ENCODE data around the gene LGR6. TPM values are rescaled to one million over a fixed set of nuclear protein-coding genes. Genes with fewer than 3 reads are reported as not detected.
A peak's percentile ranks its signal among the peaks of the same experiment; 100 is the strongest.
"Not testable (repeated sequence)": the region's sequence is repeated elsewhere in the genome, so short reads cannot be mapped to it uniquely, and the experiment has no call there.

Gene LGR6, protein sequence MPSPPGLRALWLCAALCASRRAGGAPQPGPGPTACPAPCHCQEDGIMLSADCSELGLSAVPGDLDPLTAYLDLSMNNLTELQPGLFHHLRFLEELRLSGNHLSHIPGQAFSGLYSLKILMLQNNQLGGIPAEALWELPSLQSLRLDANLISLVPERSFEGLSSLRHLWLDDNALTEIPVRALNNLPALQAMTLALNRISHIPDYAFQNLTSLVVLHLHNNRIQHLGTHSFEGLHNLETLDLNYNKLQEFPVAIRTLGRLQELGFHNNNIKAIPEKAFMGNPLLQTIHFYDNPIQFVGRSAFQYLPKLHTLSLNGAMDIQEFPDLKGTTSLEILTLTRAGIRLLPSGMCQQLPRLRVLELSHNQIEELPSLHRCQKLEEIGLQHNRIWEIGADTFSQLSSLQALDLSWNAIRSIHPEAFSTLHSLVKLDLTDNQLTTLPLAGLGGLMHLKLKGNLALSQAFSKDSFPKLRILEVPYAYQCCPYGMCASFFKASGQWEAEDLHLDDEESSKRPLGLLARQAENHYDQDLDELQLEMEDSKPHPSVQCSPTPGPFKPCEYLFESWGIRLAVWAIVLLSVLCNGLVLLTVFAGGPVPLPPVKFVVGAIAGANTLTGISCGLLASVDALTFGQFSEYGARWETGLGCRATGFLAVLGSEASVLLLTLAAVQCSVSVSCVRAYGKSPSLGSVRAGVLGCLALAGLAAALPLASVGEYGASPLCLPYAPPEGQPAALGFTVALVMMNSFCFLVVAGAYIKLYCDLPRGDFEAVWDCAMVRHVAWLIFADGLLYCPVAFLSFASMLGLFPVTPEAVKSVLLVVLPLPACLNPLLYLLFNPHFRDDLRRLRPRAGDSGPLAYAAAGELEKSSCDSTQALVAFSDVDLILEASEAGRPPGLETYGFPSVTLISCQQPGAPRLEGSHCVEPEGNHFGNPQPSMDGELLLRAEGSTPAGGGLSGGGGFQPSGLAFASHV
- 1 to 10 TPM in 3 of 4 donors, under 1 TPM in 1; 0.53 to 3.3 (median 2.3) TPM for total RNA-seq

DNA sequence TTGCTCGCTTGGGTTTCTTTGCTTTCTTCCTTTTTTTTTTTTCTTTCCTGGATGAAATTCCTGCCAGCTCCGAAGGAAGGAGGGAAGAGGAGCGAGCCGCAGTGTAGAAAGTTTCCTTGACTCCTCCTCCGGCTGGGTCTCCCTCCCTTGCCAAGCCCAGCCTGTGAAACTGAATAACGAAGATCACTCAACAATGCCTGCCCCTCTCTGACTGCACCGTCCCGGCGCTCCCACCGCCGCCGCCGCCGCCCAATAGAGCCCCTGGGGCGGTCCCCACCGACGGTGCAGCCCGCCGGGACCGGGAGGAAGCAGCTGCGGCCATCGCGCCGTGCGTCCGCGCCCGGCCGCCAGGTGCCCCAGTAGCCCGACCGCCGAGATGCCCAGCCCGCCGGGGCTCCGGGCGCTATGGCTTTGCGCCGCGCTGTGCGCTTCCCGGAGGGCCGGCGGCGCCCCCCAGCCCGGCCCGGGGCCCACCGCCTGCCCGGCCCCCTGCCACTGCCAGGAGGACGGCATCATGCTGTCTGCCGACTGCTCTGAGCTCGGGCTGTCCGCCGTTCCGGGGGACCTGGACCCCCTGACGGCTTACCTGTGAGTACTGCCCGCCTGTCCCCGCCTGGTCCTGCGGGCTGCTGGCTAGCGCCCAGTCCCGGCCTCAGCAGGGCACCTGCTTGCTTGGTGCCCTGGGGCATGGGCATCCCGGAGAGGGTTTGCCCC, at the start of gene LGR6:
Gene LGR6, plus strand, starts transcription at position 186 of the 714 bp plus-strand sequence. Its CDS starts 191 bp downstream, at position 377.
- no peaks in the 10 kb centered on the region for H3K36me3 ChIP-seq
- H3K27me3 ChIP-seq: peaks cover 0 to 8% of the 10 kb centered on the region in 2 donors
- DNase-seq: peak in 1 of 3 donors; percentile 64
- H3K9me3 ChIP-seq: no peaks in the 10 kb centered on the region
- H3K4me1 ChIP-seq: peaks cover 0 to 16% (median 6%) of the 10 kb centered on the region in 4 donors
- H3K27ac ChIP-seq: no peak within 1 kb of the TSS
- TF ChIP-seq, protein P1, sequence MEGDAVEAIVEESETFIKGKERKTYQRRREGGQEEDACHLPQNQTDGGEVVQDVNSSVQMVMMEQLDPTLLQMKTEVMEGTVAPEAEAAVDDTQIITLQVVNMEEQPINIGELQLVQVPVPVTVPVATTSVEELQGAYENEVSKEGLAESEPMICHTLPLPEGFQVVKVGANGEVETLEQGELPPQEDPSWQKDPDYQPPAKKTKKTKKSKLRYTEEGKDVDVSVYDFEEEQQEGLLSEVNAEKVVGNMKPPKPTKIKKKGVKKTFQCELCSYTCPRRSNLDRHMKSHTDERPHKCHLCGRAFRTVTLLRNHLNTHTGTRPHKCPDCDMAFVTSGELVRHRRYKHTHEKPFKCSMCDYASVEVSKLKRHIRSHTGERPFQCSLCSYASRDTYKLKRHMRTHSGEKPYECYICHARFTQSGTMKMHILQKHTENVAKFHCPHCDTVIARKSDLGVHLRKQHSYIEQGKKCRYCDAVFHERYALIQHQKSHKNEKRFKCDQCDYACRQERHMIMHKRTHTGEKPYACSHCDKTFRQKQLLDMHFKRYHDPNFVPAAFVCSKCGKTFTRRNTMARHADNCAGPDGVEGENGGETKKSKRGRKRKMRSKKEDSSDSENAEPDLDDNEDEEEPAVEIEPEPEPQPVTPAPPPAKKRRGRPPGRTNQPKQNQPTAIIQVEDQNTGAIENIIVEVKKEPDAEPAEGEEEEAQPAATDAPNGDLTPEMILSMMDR (IDR thresholded peaks at IDR 0.05): peak in 3 of 6 experiments; percentile 24 to 36 (median 32)
- TF ChIP-seq POLR2A (IDR thresholded peaks at IDR 0.05): no peak
- H3K4me3 ChIP-seq: peak within 1 kb of the TSS in 3 of 4 donors; percentile 27 to 48 (median 42)

DNA sequence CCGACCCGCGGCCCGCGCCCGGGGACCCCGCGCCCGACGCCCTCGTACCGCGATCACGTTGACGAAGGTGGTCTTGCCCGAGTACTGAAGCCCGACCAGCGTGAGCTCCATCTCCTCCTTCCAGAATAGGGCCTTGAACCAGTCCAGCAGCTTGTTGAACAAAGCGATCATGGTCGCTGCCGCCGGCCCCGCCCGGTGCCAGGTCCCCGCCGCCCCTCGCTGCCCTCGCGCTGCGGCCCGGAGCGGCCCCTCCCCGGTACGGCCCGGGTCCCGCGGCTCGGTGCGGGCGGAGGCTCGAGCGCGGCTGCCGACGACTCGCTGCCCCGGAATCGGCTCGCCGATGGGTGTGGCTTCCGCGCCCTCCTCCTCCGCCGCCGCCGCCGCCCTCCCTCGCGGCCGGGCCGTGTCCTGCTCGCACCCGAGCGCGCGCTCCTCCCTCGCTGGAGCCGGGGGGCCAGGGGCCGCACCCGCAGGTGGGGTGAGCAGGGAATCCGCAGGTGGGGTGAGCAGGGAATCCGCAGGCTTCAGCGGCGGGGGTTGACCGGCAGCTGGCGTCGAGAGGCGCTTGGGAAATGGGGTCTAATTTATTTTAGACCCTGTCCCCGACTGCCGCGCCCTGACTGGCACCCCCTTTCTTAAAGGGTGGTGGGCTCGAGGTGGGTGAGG, 49.1 kb upstream of the LGR6 start, which contains the start of gene ARL8A:
Gene ARL8A, minus strand, starts transcription at position 336 of the 666 bp plus-strand sequence. Its CDS starts 165 bp downstream, at position 171.
- Histone ChIP-seq H3K27me3 (no peaks in the 10 kb centered on the region), H3K4me1 (peaks cover 0 to 19% (median 10%) of the 10 kb centered on the region in 4 donors), H3K9me3 (no peaks in the 10 kb centered on the region), H3K36me3 (no peaks in the 10 kb centered on the region), H3K27ac (peak within 1 kb of the TSS; percentile 87 to 96 (median 88)), H3K4me3 (peak within 1 kb of the TSS; percentile 95 to 100 (median 96))
- TF ChIP-seq, protein P1 (IDR thresholded peaks at IDR 0.05): no peak
- peak in 1 of 2 donors; percentile 49 for TF ChIP-seq POLR2A (IDR thresholded peaks at IDR 0.05)
- peak; percentile 65 to 88 (median 87) for DNase-seq

DNA sequence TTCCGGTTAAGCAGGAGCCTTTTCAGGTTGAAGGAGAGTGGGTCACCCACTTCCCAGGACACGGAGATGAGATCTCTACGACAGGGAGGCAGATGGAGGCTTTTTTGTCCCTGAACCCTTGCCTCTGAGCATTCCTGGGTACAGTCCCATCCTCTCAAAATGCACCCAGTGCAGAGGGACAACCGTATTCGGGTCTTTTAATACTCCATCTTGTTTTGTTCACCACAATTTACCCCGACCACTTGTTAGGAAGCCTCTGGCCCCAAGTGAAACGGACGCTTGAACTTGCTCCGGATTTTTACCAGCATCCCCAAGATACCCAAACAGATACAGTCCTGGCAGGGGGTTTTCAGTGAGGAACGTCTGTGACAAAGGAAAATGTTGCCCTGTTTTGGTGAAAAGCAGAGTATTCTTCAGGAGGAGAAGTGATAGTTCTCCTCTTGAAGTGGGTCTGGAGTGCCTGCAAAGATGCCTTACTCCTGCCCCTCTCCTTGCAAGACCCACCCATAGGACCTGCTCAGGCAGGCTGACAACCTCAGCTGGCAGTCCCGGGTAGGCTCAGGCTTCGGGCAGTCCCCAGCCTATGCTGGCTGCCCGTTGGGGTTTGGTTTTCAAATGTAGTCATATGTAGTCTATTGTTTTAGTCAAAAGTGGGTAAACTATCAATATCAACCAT, 48.4 kb upstream of the LGR6 start:
- Histone ChIP-seq H3K27me3 (no peaks in the 10 kb centered on the region), H3K27ac (peak overlapping the region; percentile 87 to 96 (median 88)), H3K9me3 (no peaks in the 10 kb centered on the region), H3K4me1 (peaks cover 0 to 19% (median 10%) of the 10 kb centered on the region in 4 donors), H3K36me3 (no peaks in the 10 kb centered on the region), H3K4me3 (peak overlapping the region; percentile 95 to 100 (median 96))
- TF ChIP-seq POLR2A (IDR thresholded peaks at IDR 0.05): no peak
- TF ChIP-seq, protein P1 (IDR thresholded peaks at IDR 0.05): no peak
- DNase-seq: peak in 1 of 3 donors; percentile 20

DNA sequence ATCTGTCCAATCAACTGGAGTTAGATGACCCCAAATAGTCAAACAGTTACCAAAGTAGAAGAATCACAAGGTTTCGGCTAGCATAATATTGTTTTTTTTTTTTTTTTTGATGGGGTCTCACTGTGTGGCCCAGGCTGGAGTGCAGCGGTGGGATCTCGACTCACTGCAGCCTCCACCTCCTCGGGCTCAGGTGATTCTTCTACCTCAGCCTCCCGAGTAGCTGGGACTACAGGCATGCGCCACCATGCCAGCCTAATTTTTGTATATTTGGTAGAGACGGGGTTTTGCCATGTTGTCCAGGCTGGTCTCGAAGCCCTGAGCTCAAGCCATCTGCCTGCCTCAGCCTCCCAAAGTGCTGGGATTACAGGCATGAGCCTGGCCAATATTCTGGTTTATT, 47.9 kb upstream of the LGR6 start:
- not testable (repeated sequence) for DNase-seq, H3K27me3 ChIP-seq, H3K36me3 ChIP-seq, H3K9me3 ChIP-seq, H3K4me3 ChIP-seq
- peaks cover 0 to 19% (median 10%) of the 10 kb centered on the region in 4 donors for H3K4me1 ChIP-seq
- H3K27ac ChIP-seq: peak overlapping the region in 1 of 4 donors; percentile 89

DNA sequence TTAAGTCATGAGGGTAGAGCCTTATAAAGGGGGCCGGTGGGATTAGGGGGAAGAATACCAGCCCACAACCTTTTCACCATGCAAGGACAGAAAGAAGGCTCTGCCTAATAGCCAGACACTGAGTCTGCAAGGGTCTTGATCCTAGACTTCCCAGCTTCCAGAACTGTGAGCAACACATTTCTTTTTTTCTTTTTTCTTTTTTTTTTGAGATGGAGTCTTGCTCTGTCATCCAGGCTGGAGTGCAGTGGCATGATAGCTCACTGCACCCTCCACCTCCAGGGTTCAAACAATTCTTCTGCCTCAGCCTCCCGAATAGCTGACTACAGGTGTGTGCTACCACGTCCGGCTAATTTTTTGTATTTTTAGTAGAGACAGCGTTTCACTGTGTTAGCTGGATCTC, 47.3 kb upstream of the LGR6 start:
- H3K27ac ChIP-seq: no peak overlapping the region
- TF ChIP-seq, protein P1 (IDR thresholded peaks at IDR 0.05): no peak
- H3K4me3 ChIP-seq: no peak overlapping the region
- no peak for DNase-seq
- no peaks in the 10 kb centered on the region for H3K9me3 ChIP-seq
- peaks cover 0 to 14% (median 10%) of the 10 kb centered on the region in 4 donors for H3K4me1 ChIP-seq
- no peaks in the 10 kb centered on the region for H3K27me3 ChIP-seq
- H3K36me3 ChIP-seq: no peaks in the 10 kb centered on the region

Data from Peyer's patch (tissue), 4 donors.